LNCAP (cell line): ENCODE results near the gene MYRIP.

Experiments used
- TF ChIP-seq, protein P1 (sequence below): fragments of 450-650 bp; IDR thresholded peaks from 2 replicates; pipeline ENCODE4 v1.5.1; 2017; ENCODE audit warnings: mild to moderate bottlenecking

MYRIP gene

DNA sequence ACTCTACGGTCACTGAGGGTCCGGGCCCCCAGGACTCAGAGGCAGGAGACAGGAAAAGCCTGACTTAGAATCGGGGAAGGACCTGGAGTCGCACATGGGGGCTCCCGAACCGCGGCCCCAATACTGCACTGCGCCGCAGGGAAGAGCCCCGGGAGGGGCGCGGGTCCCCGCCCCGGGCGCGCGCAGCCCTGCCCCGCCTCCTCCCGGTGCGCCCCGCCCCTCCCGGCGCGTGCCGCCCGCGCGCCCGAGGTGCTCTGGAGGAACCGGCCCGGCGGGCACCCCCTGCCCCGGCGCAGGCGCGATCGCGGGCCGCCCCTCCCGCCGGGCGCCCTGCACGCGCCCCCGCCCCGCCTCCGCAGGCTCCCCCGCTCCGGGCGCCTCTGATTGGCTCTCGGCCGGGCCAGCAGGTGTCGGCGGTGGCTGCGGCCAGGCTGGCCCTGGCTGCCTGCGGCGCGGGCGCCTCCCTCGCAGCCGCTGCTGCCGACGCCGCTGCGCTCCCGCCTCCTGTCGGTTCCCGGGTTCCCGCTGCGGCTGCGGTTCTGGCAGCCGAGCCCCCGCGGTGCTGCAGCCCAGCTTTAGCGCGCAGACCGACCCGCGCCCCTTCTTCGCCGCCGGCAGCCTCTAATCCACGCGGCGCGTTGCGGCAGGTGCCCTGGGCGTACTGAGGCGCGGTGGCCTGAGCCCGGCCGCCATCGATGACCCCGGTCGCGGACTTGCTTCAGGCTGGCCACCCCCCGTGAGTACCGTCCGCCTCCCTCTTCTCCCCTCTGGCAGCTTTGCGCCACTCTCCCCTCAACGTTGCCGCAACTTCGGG, at the start of gene MYRIP:
Gene MYRIP (plus strand): TSS at position 429 of the 814 bp plus-strand sequence. CDS start 91,208 bp downstream, outside the sequence.
- TF ChIP-seq, protein P1, sequence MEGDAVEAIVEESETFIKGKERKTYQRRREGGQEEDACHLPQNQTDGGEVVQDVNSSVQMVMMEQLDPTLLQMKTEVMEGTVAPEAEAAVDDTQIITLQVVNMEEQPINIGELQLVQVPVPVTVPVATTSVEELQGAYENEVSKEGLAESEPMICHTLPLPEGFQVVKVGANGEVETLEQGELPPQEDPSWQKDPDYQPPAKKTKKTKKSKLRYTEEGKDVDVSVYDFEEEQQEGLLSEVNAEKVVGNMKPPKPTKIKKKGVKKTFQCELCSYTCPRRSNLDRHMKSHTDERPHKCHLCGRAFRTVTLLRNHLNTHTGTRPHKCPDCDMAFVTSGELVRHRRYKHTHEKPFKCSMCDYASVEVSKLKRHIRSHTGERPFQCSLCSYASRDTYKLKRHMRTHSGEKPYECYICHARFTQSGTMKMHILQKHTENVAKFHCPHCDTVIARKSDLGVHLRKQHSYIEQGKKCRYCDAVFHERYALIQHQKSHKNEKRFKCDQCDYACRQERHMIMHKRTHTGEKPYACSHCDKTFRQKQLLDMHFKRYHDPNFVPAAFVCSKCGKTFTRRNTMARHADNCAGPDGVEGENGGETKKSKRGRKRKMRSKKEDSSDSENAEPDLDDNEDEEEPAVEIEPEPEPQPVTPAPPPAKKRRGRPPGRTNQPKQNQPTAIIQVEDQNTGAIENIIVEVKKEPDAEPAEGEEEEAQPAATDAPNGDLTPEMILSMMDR, result peak; percentile 17; the same call in 1 of the 2 replicates

DNA sequence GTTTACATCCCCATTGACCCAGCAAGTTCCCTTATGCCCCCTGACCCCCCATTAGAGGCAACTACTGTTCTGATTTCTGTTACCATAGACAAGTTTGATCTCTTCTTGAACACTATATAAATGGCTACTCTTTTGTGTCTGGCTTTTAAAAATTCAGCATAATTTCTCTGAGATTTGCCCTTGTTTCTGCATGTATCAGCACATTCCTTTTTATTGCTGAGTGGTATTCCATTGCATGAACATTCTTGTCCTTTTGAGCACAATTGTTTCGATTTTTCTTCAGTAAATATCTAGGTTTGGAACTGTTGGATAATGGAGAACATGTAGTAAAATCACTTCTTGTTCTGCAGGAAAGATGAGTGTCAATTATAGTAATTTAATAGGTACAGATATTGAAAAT, 49.1 kb upstream of the MYRIP start:
- TF ChIP-seq, protein P1, result no peak

DNA sequence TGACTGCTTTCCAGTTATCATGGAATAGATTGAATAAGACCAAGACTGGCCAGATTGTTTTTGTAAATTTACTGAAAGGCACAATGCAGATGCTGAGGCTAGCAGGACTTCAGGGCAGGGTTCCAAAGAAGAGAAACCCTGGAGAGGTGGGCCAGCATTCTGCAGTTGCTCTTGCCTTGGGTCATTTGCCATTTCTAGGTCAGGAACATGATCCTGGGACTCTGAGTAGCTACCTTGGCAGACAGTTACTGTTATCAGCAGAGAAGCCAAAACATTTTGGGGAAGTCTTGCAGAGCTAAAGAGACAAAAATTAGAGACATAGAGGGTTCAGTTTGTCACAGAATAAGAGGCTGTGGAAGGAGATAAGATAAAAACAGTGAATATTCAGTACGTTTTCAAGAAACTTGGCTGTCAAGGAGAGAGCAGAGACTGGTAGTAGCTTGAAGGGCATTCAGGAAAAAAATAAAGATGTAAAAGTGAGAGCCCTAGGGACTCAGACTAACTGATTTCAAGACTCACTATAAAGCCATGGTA, 46.8 kb upstream of the MYRIP start:
- TF ChIP-seq, protein P1, result no peak

DNA sequence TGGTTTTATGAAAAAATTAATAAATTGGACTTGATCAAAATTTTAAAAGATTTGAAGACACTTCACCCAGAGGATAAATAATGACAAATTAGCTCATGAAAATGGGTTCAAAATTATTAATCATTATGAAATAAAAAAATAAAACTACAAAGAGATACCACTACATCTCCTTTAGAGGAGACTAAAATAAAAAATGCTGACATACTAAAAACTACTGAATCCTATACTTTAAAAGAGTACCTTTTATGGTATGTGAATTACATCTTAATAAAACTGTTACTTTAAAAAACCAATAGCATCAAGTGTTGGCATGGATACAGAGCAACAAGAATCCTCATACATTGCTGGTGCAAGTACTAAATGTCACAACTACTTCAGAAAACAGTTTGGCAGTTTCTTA, 46.0 kb upstream of the MYRIP start:
- TF ChIP-seq, protein P1, result no peak

DNA sequence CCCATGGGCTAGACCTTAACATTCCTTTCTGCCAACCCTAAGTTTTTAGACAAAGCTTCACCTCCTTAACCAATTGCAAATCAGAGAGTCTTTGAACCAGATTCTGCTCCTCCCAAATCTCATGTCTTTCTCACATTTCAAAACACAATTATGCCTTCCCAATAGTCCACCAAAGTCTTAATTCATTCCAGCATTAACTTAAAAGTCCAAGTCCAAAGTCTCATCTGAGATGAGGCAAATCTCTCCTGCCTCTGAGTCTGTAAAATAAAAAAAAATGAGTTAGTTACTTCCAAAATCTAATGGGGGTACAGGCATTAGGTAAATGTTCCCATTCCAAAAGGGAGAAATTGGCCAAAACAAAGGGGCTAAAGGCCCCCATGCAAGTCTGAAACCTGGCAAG, 43.8 kb upstream of the MYRIP start:
- TF ChIP-seq, protein P1, result no peak

DNA sequence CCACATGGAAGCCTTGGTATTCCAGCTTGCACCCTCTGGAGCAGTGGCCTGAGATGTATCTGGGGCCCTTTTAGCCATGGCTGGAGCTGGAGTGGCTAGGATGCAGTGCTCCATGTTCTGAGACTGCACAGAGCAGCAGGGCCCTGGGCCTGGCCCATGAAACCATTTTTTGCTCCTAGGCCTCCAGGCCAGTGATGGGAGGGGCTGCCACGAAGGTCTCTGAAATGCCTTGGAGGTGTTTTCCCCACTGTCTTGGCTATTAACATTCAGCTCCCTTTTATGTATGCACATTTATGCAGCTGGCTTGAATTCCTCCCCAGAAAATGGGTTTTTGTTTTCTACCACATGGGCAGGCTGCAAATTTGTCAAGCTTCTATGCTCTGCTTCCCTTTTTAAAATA, 43.0 kb upstream of the MYRIP start:
- TF ChIP-seq, protein P1, result no peak

DNA sequence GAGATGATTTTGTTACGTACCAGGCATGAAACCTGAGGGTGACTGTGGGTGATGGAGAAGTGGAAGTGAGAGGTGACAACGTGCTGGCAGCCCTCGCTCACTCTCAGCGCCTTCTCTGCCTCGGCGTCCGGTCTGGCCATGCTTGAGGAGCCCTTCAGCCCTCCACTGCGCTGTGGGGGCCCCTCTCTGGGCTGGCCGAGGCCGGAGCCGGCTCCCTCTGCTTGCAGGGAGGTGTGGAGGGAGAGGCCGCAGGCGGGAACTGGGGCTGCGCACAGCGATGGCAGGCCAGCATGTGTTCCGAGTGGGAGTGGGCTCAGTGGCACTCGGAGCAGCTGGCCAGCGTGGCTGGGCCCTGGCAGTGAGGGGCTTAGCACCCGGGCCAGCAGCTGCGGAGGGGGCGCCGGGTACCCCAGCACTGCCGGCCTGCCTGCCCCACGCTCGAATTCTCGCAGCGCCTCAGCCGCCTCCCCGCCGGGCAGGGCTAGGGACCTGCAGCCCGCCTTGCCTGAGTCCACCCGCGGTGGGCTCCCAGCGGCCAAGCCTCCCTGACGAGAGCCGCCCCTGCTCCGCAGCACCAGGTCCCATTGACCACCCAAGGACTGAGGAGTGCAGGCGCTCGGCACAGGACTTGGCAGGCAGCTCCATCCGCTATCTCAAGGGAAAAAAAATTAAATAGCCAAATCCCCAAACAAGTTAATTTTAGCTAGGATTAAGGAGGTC, 29.7 kb upstream of the MYRIP start:
- TF ChIP-seq, protein P1, result no peak
